ENCODE data around the gene ITPK1.

DNA sequence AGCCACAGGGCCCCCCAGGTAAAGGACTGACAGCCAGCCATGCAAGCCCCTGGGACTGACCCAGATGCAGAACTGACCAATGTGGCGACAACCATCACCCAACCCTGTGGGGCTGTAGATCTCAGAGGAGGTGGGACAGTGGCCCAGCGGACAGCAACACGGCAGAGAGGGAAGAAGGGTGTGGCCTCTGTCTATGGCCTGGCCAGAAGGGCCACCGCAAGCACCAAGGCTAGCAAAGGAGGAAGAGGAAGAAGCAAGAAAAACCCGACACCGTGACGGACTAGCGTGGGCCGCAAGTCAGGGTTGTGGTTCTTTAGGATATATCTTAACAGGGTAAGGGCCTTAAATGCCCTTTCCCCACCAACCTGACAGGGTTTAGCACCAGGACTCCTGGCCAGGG, 71.2 kb downstream of the ITPK1 start:
- TF ChIP-seq, protein P1, sequence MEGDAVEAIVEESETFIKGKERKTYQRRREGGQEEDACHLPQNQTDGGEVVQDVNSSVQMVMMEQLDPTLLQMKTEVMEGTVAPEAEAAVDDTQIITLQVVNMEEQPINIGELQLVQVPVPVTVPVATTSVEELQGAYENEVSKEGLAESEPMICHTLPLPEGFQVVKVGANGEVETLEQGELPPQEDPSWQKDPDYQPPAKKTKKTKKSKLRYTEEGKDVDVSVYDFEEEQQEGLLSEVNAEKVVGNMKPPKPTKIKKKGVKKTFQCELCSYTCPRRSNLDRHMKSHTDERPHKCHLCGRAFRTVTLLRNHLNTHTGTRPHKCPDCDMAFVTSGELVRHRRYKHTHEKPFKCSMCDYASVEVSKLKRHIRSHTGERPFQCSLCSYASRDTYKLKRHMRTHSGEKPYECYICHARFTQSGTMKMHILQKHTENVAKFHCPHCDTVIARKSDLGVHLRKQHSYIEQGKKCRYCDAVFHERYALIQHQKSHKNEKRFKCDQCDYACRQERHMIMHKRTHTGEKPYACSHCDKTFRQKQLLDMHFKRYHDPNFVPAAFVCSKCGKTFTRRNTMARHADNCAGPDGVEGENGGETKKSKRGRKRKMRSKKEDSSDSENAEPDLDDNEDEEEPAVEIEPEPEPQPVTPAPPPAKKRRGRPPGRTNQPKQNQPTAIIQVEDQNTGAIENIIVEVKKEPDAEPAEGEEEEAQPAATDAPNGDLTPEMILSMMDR (IDR thresholded peaks at IDR 0.05), result no peak
- TF ChIP-seq, protein P2, sequence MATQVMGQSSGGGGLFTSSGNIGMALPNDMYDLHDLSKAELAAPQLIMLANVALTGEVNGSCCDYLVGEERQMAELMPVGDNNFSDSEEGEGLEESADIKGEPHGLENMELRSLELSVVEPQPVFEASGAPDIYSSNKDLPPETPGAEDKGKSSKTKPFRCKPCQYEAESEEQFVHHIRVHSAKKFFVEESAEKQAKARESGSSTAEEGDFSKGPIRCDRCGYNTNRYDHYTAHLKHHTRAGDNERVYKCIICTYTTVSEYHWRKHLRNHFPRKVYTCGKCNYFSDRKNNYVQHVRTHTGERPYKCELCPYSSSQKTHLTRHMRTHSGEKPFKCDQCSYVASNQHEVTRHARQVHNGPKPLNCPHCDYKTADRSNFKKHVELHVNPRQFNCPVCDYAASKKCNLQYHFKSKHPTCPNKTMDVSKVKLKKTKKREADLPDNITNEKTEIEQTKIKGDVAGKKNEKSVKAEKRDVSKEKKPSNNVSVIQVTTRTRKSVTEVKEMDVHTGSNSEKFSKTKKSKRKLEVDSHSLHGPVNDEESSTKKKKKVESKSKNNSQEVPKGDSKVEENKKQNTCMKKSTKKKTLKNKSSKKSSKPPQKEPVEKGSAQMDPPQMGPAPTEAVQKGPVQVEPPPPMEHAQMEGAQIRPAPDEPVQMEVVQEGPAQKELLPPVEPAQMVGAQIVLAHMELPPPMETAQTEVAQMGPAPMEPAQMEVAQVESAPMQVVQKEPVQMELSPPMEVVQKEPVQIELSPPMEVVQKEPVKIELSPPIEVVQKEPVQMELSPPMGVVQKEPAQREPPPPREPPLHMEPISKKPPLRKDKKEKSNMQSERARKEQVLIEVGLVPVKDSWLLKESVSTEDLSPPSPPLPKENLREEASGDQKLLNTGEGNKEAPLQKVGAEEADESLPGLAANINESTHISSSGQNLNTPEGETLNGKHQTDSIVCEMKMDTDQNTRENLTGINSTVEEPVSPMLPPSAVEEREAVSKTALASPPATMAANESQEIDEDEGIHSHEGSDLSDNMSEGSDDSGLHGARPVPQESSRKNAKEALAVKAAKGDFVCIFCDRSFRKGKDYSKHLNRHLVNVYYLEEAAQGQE (IDR thresholded peaks at IDR 0.05; ENCODE audit: insufficient read depth in 1 of 2, low read depth in 2 of 2, low read length in 1 of 2), result no peak
- TF ChIP-seq POLR2AphosphoS5 (IDR thresholded peaks at IDR 0.05; ENCODE audit: low read depth, low read length) (no peak), TCF7L2 (IDR thresholded peaks at IDR 0.05; ENCODE audit: low read depth, low read length) (no peak), SIN3A (IDR thresholded peaks at IDR 0.05; ENCODE audit: borderline replicate concordance, insufficient read depth, low read depth, low read length) (no peak)

All from Panc1 (cell line).